Activated CD8-positive, alpha-beta T cell treated with anti-CD3 and anti-CD28 coated beads for 36 hours (primary cell): ENCODE data around the gene VTI1A. TPM values are rescaled to one million over a fixed set of nuclear protein-coding genes. Genes with fewer than 3 reads are reported as not detected.

Experiments
- ATAC-seq: fragments of 200-7000 bp; cut with Tn5 transposase; one replicate; pipeline ENCODE4 v1.10.0; 2021; ENCODE audit warnings: mild to moderate bottlenecking, moderate library complexity
- CTCF ChIA-PET: fragments of 350-600 bp; sonication (Branson Sonifier 250); formaldehyde crosslinking; loops from one replicate; lab custom pipeline; 2021; ENCODE audit warnings: antibody characterized with exemption; lab: Charles Lee
- POLR2A ChIA-PET: fragments of 350-600 bp; sonication (Branson Sonifier 250); formaldehyde crosslinking; loops from one replicate; lab custom pipeline; 2021; ENCODE audit warnings: antibody characterized with exemption; lab: Charles Lee
- DNase-seq: peaks from one replicate; pipeline ENCODE4 v3.0.0-alpha.2; 2020
- H3K27ac Mint-ChIP-seq: one replicate; pipeline ENCODE4 v1.8.0; 2021; ENCODE audit warnings: mild to moderate bottlenecking, mixed read lengths
- H3K27me3 Mint-ChIP-seq: one replicate; pipeline ENCODE4 v1.8.0; 2021; ENCODE audit warnings: mixed read lengths
- H3K36me3 Mint-ChIP-seq: one replicate; pipeline ENCODE4 v1.8.0; 2021; ENCODE audit warnings: low read depth, mixed read lengths
- H3K4me1 Mint-ChIP-seq: one replicate; pipeline ENCODE4 v1.8.0; 2021; ENCODE audit warnings: low read depth, mixed read lengths
- H3K4me3 Mint-ChIP-seq: one replicate; pipeline ENCODE4 v1.8.0; 2021; ENCODE audit warnings: mild to moderate bottlenecking, moderate library complexity, mixed read lengths
- H3K9me3 Mint-ChIP-seq: one replicate; pipeline ENCODE4 v1.8.0; 2021; ENCODE audit warnings: mixed read lengths
- intact Hi-C: fragments of 100-400 bp; cut with micrococcal nuclease; formaldehyde crosslinking; loops from one replicate; pipeline ENCODE4 v1.10.0; 2022
- total RNA-seq, 2 experiments: library from RNA; stranded (reverse); gene quantifications; one replicate each; pipeline ENCODE4 v1.2.3, GENCODE V29; 2021
- TF ChIP-seq, protein P1 (sequence below): fragments of 200-600 bp; IDR thresholded peaks from one replicate; pipeline ENCODE4 v1.8.0; 2022; ENCODE audit warnings: antibody characterized with exemption, mild to moderate bottlenecking

Gene VTI1A
- total RNA-seq, 2 experiments from 2014 or later, result 29.4 to 30.0 TPM

DNA sequence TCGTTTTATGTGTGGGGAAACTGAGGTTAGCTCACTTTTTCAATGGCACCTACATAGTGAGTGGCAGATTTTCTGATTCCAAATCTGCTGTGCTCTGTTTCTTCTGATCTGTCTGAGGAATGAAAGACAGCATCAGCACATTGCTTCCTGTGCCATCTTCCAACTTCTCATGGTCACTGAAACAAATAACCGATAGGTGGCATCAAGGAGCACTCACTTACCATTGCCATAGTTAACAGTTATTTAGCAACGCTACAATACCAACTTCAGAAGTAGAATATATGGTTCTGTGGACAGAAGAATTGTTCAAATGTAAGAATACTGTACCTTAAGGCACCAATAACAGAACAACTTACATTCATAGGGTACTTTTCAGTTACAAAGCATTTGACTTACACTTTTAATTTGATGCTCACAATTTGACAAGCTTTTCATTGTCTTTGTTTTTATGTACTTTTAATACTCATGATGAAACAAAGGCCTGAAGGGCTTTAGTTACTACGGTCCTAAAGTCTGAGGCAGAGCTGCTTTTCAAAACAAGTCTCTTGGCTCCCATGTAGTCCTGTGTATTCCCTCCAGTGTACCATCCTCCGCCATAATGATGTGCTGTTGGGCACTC lies 274.2 kb downstream of the VTI1A start:
- no peaks in the 10 kb centered on the region for H3K36me3 Mint-ChIP-seq
- H3K27me3 Mint-ChIP-seq, result no peaks in the 10 kb centered on the region
- ChIA-PET POLR2A (interaction anchor here (0.6 kb wide), 1 partner anchor 425 kb away, joined by 3 read pairs; no protein-coding TSS in a partner anchor), CTCF (interaction anchor here (0.8 to 2.6 kb wide), 9 partner anchors 9 to 842 kb away, joined by 3 to 14 read pairs (median 4); no protein-coding TSS in a partner anchor)
- no peak overlapping the region for H3K4me3 Mint-ChIP-seq
- peak; percentile 53 for ATAC-seq
- H3K27ac Mint-ChIP-seq, result no peak overlapping the region
- DNase-seq, result peak; percentile 12
- H3K9me3 Mint-ChIP-seq, result no peaks in the 10 kb centered on the region
- H3K4me1 Mint-ChIP-seq, result no peaks in the 10 kb centered on the region
- intact Hi-C loops, result no loop called here
- TF ChIP-seq, protein P1, sequence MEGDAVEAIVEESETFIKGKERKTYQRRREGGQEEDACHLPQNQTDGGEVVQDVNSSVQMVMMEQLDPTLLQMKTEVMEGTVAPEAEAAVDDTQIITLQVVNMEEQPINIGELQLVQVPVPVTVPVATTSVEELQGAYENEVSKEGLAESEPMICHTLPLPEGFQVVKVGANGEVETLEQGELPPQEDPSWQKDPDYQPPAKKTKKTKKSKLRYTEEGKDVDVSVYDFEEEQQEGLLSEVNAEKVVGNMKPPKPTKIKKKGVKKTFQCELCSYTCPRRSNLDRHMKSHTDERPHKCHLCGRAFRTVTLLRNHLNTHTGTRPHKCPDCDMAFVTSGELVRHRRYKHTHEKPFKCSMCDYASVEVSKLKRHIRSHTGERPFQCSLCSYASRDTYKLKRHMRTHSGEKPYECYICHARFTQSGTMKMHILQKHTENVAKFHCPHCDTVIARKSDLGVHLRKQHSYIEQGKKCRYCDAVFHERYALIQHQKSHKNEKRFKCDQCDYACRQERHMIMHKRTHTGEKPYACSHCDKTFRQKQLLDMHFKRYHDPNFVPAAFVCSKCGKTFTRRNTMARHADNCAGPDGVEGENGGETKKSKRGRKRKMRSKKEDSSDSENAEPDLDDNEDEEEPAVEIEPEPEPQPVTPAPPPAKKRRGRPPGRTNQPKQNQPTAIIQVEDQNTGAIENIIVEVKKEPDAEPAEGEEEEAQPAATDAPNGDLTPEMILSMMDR, result peak; percentile 61

DNA sequence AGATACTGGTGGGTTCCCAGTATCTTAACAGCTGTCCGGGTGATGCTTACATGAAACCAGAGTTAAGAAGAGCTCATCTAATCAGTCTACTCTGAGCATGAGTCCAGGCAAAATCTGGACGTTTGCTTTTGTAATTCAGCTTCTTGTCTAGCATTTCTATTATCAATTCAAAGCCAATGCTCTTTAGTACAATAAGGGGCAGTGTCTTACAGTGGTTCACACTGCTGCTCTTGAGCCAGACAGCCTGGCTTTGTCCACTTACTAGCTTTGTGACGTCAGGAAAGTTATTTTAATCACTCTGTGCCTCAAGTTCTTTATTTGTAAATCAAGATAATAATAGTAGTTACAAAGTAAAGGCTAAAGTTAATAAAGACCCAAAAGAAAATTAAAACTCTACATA lies 275.7 kb downstream of the VTI1A start:
- DNase-seq, result no peak
- CTCF ChIA-PET, result interaction anchor here (0.6 to 2.6 kb wide), 5 partner anchors 152 to 662 kb away, joined by 3 to 14 read pairs (median 3); no protein-coding TSS in a partner anchor
- TF ChIP-seq, protein P1, result no peak
- POLR2A ChIA-PET, result no interaction called here
- ATAC-seq, result no peak
- Mint-ChIP-seq H3K36me3 (no peaks in the 10 kb centered on the region), H3K4me3 (no peak overlapping the region), H3K27ac (no peak overlapping the region), H3K9me3 (no peaks in the 10 kb centered on the region), H3K27me3 (no peaks in the 10 kb centered on the region), H3K4me1 (no peaks in the 10 kb centered on the region)
- intact Hi-C loops, result no loop called here

DNA sequence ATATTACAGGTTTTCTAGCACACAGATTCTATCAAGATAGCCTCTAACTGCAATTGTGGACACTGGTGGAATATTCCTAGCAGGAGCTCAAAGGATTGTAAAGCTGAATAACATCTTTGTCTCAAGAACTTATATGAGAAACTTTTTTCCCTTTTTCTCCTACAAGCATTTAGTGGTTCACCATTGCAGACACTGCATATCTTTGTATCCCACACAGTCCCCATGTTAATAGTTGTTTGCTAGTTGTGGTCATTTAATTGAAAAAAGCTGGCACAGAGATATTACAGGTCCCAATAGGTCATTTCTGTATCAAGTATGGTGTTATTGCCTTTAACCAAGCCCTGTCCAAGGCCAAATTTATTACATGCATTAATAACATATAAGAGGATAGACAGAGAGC lies 276.9 kb downstream of the VTI1A start:
- Mint-ChIP-seq H3K27me3 (no peaks in the 10 kb centered on the region), H3K4me3 (no peak overlapping the region), H3K4me1 (no peaks in the 10 kb centered on the region), H3K9me3 (no peaks in the 10 kb centered on the region), H3K27ac (no peak overlapping the region), H3K36me3 (no peaks in the 10 kb centered on the region)
- ATAC-seq, result no peak
- intact Hi-C loops, result no loop called here
- TF ChIP-seq, protein P1, result no peak
- CTCF ChIA-PET, result interaction anchor here (2.6 kb wide), 1 partner anchor 661 kb away, joined by 14 read pairs; no protein-coding TSS in a partner anchor
- POLR2A ChIA-PET, result interaction anchor here (0.6 kb wide), 1 partner anchor 159 kb away, joined by 3 read pairs; no protein-coding TSS in a partner anchor
- DNase-seq, result no peak

DNA sequence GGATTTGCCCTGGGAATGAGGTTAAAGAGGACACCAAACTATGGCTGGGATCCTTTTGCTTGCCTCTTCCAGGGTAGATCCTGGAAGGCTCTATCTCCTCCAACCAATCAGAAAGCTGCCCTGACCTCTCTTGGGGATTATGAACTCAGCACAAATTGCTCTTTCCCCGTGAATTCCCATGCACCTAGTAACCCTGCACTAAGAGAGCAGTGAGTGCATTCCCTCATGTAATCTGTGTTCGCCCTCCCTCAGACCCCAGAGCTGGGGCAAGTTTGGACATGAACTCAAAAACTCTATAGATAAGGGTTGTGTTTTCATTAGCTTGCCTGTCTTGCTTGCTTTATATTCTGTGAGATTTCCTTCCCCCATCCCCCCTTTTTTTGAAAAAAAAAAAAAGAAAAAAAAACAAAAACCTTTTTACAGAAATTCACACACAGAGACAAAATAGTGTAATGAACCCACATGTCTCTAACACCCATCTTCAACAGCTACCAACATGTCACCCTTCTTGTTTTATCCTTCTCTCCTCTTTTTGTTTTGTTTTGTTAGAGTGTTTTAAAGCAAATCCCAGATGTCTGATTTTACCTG lies 277.5 kb downstream of the VTI1A start:
- Mint-ChIP-seq H3K9me3 (no peaks in the 10 kb centered on the region), H3K27ac (no peak overlapping the region), H3K4me3 (no peak overlapping the region), H3K27me3 (no peaks in the 10 kb centered on the region), H3K36me3 (no peaks in the 10 kb centered on the region), H3K4me1 (no peaks in the 10 kb centered on the region)
- ChIA-PET POLR2A (interaction anchor here (0.6 kb wide), 1 partner anchor 159 kb away, joined by 3 read pairs; no protein-coding TSS in a partner anchor), CTCF (no interaction called here)
- no peak for DNase-seq
- TF ChIP-seq, protein P1, result no peak
- intact Hi-C loops, result no loop called here
- no peak for ATAC-seq
